GM10248 (cell line): Measurements from ENCODE around the gene THEMIS2.

Source experiments
- CTCF ChIA-PET: fragments of 300-600 bp; sonication (Branson Sonifier 250); formaldehyde crosslinking; extraction: SDS; loops from one replicate; lab custom pipeline; 2021; ENCODE audit warnings: antibody characterized with exemption; lab: Yijun Ruan, JAX
- POLR2A ChIA-PET: fragments of 350-650 bp; sonication (Branson Sonifier 250); formaldehyde crosslinking; extraction: SDS; loops from one replicate; lab custom pipeline; 2020; ENCODE audit warnings: antibody characterized with exemption; lab: Yijun Ruan, JAX
- DNase-seq: peaks from one replicate; pipeline ENCODE4 v3.0.0; 2012; ENCODE audit errors: extremely low spot score
- CTCF ChIP-seq: IDR thresholded peaks from 2 replicates; pipeline ENCODE4 v1.5.1; 2012; ENCODE audit warnings: mild to moderate bottlenecking, low read depth; ENCODE audit errors: extremely low read depth, missing control alignments, control extremely low read depth

Gene THEMIS2

GRCh38 chr1:27884006-27884954 lies 11.9 kb downstream of the THEMIS2 start:
- ChIA-PET POLR2A (interaction anchor here (0.6 to 1.5 kb wide), 3 partner anchors 9 to 102 kb away, joined by 5 to 7 read pairs (median 6); partner anchors contain the start of gene THEMIS2), CTCF (interaction anchor here (1.1 to 1.6 kb wide), 4 partner anchors 9 to 27 kb away, joined by 3 to 7 read pairs (median 4); no protein-coding TSS in a partner anchor)
- DNase-seq: peak; percentile 58
- no peak for TF ChIP-seq CTCF

- ChIA-PET POLR2A (no interaction called here), CTCF (no interaction called here)
- no peak for DNase-seq
- TF ChIP-seq CTCF: no peak
Observed at GRCh38 chr1:27885114-27885528, 12.8 kb downstream of the THEMIS2 start.

- TF ChIP-seq CTCF: no peak
- CTCF ChIA-PET: interaction anchor here (1.8 to 2.0 kb wide), 2 partner anchors 10 to 28 kb away, joined by 6 to 8 read pairs; no protein-coding TSS in a partner anchor
- POLR2A ChIA-PET: interaction anchor here (0.7 to 2.2 kb wide), 2 partner anchors 10 to 26 kb away, joined by 3 to 10 read pairs; no protein-coding TSS in a partner anchor
- no peak for DNase-seq
Observed at GRCh38 chr1:27885621-27886352, 13.4 kb downstream of the THEMIS2 start.

- DNase-seq: no peak
- ChIA-PET CTCF (interaction anchor here (1.8 to 2.0 kb wide), 2 partner anchors 11 to 29 kb away, joined by 6 to 8 read pairs; no protein-coding TSS in a partner anchor), POLR2A (interaction anchor here (0.7 to 2.2 kb wide), 3 partner anchors 10 to 26 kb away, joined by 3 to 10 read pairs (median 6); no protein-coding TSS in a partner anchor)
Observed at GRCh38 chr1:27886353-27886679, 14.0 kb downstream of the THEMIS2 start.

GRCh38 chr1:27886744-27887143 lies 14.4 kb downstream of the THEMIS2 start:
- no peak for DNase-seq
- CTCF ChIA-PET: interaction anchor here (1.8 to 2.0 kb wide), 2 partner anchors 11 to 29 kb away, joined by 6 to 8 read pairs; no protein-coding TSS in a partner anchor
- no peak for TF ChIP-seq CTCF
- POLR2A ChIA-PET: interaction anchor here (2.0 to 2.2 kb wide), 2 partner anchors 11 to 13 kb away, joined by 6 to 10 read pairs; no protein-coding TSS in a partner anchor

More at GRCh38 chr1:27886353-27886679, 14.0 kb downstream of the THEMIS2 start:
- no peak for TF ChIP-seq CTCF
